ENCODE results near the gene NPPB. TPM values are rescaled to one million over a fixed set of nuclear protein-coding genes. Genes with fewer than 3 reads are reported as not detected.

The NPPB gene
- polyA plus RNA-seq, 12 donors: not detected

GRCh38 chr1:11835441-11836225 is 23.1 kb downstream of the NPPB start:
- DNase-seq: no peak

- DNase-seq: no peak
These were observed 24.8 kb downstream of the NPPB start for GRCh38 chr1:11833900-11834299.

DNA sequence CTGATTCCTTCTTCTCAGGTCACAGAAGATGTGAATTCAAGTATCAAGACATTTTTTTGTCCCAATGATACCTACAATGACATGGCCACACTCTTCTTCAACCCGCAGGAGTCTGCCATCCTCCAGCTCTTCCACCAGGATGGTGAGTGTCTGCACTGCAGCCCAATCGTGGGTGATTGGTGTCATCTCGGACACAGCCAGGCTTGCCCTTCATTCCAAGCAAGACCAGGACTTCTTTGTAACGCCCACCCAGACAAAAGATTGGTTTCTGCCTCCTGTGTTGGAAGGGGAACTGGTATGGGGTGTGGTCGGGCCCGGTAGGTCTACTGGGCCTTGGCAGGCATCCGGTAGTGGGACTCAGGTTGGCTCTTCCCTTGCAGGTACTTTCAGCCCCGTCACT is 25.2 kb downstream of the NPPB start:
- no peak for DNase-seq

GRCh38 chr1:11831945-11832725 is 26.6 kb downstream of the NPPB start:
- DNase-seq: no peak

DNA sequence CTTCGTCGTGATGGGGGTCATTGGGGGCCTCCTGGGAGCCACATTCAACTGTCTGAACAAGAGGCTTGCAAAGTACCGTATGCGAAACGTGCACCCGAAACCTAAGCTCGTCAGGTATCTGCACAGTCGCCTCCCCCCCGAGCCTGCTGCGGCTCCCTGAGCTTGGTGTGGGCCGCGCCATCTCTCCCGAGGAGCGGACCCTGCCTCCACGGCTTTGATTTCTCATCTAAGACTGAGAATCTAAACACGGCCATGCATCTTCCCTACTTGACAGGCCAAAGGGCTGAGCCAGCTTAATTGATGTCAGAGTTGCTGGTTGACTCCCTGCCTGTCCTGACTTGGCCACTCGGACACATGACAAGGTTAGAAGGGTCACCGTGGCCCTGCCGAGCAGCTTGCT is 30.2 kb downstream of the NPPB start:
- DNase-seq: no peak

- DNase-seq: no peak
These were observed 31.8 kb downstream of the NPPB start for GRCh38 chr1:11826946-11827345.

DNA sequence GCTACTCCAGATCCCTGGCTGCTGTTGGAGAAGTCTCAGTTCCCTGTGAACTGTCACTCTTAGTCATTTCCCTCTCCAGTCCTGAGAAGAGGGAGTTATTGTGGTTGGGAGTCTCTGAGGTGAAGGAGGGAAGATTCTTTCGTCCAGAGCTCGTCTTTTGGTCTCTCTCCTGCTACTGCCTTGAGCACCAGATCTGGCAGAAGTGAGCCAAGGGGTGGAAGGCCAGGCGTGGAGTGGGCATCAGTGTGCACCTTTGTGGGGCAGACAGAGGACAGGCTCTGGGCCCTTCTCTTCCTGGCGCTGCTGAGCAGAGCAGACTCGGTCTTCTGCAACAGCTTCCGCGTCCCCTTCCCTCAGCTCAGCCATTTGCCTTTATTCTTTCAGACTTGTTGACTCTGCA is 33.6 kb downstream of the NPPB start:
- no peak for DNase-seq

- no peak for DNase-seq
These were observed 35.2 kb downstream of the NPPB start for GRCh38 chr1:11823366-11824137.

DNA sequence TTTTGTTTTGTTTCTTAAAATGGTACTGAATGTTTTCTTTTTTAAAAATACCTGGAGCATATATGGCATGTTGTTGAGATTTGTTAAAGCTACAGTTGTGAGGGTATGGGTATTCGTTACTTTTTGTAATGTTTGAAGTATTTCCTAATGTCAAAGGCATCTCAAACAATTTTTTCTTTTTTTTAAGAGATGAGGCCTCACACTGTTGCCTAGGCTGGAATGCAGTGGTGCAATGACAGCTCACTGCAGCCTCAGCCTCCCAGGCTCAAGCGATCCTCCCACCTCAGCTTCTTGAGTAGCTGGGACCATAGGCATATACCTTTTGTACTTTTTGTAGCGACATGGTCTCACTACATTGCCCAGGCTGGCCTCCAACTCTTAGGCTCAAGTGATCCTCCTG is 36.7 kb downstream of the NPPB start:
- DNase-seq: no peak

GRCh38 chr1:11817192-11817591 is 41.6 kb downstream of the NPPB start:
- no peak for DNase-seq

- DNase-seq: no peak
These were observed 45.7 kb downstream of the NPPB start for GRCh38 chr1:11813021-11813420.

Other genes starting within 250 kb of the NPPB start
- 10 to 100 TPM in 1 of 12 donors, under 1 TPM in 10, not detected in 1; 0.16 to 21.4 (median 0.52) TPM for gene FBXO2, start 204.5 kb downstream of the NPPB start, polyA plus RNA-seq (ENCODE audit: insufficient read length in 12 of 12)
- 10 to 100 TPM in 1 of 12 donors, 1 to 10 TPM in 10, not detected in 1; 2.9 to 14.0 (median 4.8) TPM for gene FBXO44, start 204.1 kb downstream of the NPPB start, polyA plus RNA-seq (ENCODE audit: insufficient read length in 12 of 12)
- 1 to 10 TPM in 10 of 12 donors, not detected in 2; 2.3 to 5.0 (median 3.4) TPM for gene FBXO6, start 194.7 kb downstream of the NPPB start, polyA plus RNA-seq (ENCODE audit: insufficient read length in 12 of 12)
- gene MAD2L2, start 177.8 kb downstream of the NPPB start, polyA plus RNA-seq (ENCODE audit: insufficient read length in 12 of 12): 10 to 100 TPM in 11 of 12 donors, not detected in 1; 15.8 to 39.8 (median 25.1) TPM
- gene DRAXIN, start 167.2 kb downstream of the NPPB start, polyA plus RNA-seq (ENCODE audit: insufficient read length in 12 of 12): under 1 TPM in 10 of 12 donors, not detected in 2; 0.26 to 0.52 (median 0.35) TPM
- 10 to 100 TPM in 11 of 12 donors, not detected in 1; 14.0 to 24.3 (median 16.7) TPM for gene AGTRAP, start 122.8 kb downstream of the NPPB start, polyA plus RNA-seq (ENCODE audit: insufficient read length in 12 of 12)
- gene C1orf167, start 96.8 kb downstream of the NPPB start, polyA plus RNA-seq (ENCODE audit: insufficient read length in 12 of 12): 10 to 100 TPM in 1 of 12 donors, 1 to 10 TPM in 9, not detected in 2; 1.8 to 10.6 (median 5.7) TPM
- gene MTHFR, start 53.0 kb downstream of the NPPB start, polyA plus RNA-seq (ENCODE audit: insufficient read length in 12 of 12): 100 to 1,000 TPM in 1 of 12 donors, 10 to 100 TPM in 11; 22.3 to 122 (median 38.6) TPM
- 10 to 100 TPM in 10 of 12 donors, 1 to 10 TPM in 1, not detected in 1; 9.9 to 18.1 (median 14.6) TPM for gene CLCN6, start 52.8 kb downstream of the NPPB start, polyA plus RNA-seq (ENCODE audit: insufficient read length in 12 of 12)
- 10 to 100 TPM in 1 of 12 donors, 1 to 10 TPM in 7, under 1 TPM in 3, not detected in 1; 0.73 to 14.7 (median 1.5) TPM for gene NPPA, start 11.2 kb downstream of the NPPB start, polyA plus RNA-seq (ENCODE audit: insufficient read length in 12 of 12)
- 10 to 100 TPM in 11 of 12 donors, not detected in 1; 22.9 to 37.3 (median 28.4) TPM for gene KIAA2013, start 67.5 kb upstream of the NPPB start, polyA plus RNA-seq (ENCODE audit: insufficient read length in 12 of 12)
- gene PLOD1, start 75.8 kb upstream of the NPPB start, polyA plus RNA-seq (ENCODE audit: insufficient read length in 12 of 12): 100 to 1,000 TPM in 10 of 12 donors, 10 to 100 TPM in 1, not detected in 1; 89.9 to 196 (median 146) TPM
- 10 to 100 TPM in 11 of 12 donors, not detected in 1; 54.4 to 78.5 (median 64.4) TPM for gene MFN2, start 121.5 kb upstream of the NPPB start, polyA plus RNA-seq (ENCODE audit: insufficient read length in 12 of 12)
- gene MIIP, start 160.6 kb upstream of the NPPB start, polyA plus RNA-seq (ENCODE audit: insufficient read length in 12 of 12): 10 to 100 TPM in 11 of 12 donors, not detected in 1; 11.2 to 25.4 (median 15.1) TPM
- gene TNFRSF8, start 204.4 kb upstream of the NPPB start, polyA plus RNA-seq (ENCODE audit: insufficient read length in 12 of 12): under 1 TPM in 9 of 12 donors, not detected in 3; 0.10 to 0.33 (median 0.22) TPM